ENCODE results near the gene PRTN3. TPM values are rescaled to one million over a fixed set of nuclear protein-coding genes. Genes with fewer than 3 reads are reported as not detected.

Gene PRTN3
- total RNA-seq, 6 experiments from 2014 or later: 2.3 to 2.9 TPM; not detected in 4

DNA sequence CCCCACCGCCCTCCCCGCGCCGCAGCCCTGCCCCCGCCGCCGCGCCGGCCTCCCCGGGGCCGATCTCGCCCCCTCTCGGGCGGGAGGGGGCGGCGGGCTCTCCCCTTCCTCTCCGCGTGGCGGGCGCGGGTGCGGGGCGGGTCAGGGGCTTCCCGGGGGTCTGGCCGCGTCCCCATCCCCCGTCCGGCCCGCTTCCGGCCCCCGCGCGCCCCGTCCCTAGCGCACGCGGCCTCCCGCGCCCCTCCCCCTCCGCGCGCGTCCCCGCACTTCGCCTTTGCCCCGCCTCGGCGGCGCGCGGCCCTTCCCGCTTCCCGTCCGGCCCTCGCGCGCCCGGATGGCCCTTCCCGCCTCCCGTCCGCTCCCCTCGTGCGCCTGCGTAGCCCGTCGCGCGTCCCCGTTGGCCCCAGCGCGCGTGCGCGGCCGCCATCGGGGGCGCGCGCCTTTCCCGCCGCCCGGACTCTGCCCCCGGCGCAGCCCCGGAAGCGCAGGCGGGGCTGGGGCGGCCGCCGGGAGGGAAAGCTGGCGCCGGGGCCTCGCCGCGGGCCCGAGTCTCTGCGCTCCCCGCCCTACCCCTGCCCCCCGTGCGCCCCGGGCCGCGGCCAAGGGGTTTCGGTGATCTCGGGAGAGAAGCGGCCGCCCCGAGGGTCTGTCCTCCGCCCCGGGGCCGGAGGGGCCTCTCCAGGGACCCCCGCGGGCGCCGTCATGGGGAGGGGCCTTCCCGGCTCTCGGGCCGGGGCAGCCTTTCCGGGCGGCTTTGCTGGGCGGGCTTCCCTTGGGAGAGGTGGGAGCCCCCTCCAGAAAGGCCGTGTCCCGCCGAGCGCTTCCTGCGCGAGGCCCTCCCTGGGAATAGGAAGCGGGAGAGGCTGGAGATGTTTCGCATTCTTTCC is 43.0 kb upstream of the PRTN3 start:
- Histone ChIP-seq H3K4me1 (peaks cover 0 to 31% (median 19%) of the 10 kb centered on the region in 4 donors), H3K4me3 (peak overlapping the region; percentile 90 to 95 (median 93)), H3K27ac (peak overlapping the region; percentile 95 to 97 (median 96)), H3K9me3 (no peaks in the 10 kb centered on the region), H3K27me3 (no peaks in the 10 kb centered on the region), H3K36me3 (peaks cover 0 to 9% (median 2%) of the 10 kb centered on the region in 4 donors)
- ATAC-seq (peak; percentile 21 to 51 (median 38)), DNase-seq (peak; percentile 93)
- WGBS (ENCODE audit: insufficient coverage, low coverage, low lambda C conversion rate, missing lambda C conversion rate): 0% methylated on average over 13 of the region's 129 CpGs
- TF ChIP-seq, protein P1, sequence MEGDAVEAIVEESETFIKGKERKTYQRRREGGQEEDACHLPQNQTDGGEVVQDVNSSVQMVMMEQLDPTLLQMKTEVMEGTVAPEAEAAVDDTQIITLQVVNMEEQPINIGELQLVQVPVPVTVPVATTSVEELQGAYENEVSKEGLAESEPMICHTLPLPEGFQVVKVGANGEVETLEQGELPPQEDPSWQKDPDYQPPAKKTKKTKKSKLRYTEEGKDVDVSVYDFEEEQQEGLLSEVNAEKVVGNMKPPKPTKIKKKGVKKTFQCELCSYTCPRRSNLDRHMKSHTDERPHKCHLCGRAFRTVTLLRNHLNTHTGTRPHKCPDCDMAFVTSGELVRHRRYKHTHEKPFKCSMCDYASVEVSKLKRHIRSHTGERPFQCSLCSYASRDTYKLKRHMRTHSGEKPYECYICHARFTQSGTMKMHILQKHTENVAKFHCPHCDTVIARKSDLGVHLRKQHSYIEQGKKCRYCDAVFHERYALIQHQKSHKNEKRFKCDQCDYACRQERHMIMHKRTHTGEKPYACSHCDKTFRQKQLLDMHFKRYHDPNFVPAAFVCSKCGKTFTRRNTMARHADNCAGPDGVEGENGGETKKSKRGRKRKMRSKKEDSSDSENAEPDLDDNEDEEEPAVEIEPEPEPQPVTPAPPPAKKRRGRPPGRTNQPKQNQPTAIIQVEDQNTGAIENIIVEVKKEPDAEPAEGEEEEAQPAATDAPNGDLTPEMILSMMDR (IDR thresholded peaks at IDR 0.05): peak in 1 of 4 donors; percentile 17
- TF ChIP-seq POLR2A (IDR thresholded peaks at IDR 0.05): peak; percentile 43
- intact Hi-C loops (cut with DNase I): no loop called here

DNA sequence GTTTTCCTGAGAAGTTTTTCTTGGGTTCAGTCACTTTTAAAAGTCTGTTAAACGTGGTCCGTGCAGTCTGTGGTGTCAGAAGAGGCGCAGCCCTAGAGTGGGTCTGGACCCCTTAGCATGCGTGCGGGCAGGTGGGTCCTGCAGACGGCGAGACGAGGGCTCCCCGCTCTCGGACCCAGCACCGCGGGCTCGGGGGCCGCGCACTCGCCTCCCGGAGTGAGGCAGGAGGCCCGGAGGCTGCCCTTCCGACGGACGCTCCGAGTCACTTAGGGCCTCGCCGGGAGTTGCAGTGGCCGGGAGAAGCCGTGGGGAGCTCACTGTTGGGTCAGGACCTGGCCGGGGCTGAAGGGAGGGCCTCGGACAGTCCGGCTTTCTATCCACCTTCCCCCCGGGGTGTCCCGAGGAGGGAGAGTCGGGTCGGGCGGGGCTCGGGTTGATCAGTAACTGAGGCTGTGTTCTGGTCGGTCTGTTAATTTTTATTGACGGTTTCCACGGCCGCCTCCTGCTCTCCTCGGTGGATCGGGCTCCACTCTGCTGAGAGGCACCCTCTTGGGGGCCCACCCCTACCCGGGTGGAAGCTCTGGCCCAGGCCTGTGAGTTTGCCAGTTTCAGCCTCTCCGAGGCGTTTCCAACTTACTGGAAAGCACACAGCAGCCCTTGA is 42.3 kb upstream of the PRTN3 start:
- Histone ChIP-seq H3K9me3 (no peaks in the 10 kb centered on the region), H3K4me3 (peak overlapping the region; percentile 90 to 95 (median 93)), H3K4me1 (peaks cover 0 to 31% (median 19%) of the 10 kb centered on the region in 4 donors), H3K27me3 (no peaks in the 10 kb centered on the region), H3K27ac (peak overlapping the region; percentile 72 to 84 (median 79)), H3K36me3 (peaks cover 0 to 14% (median 6%) of the 10 kb centered on the region in 4 donors)
- ATAC-seq (peak; percentile 11 to 39 (median 37)), DNase-seq (peak; percentile 77 to 89 (median 88))
- intact Hi-C loops (cut with DNase I): no loop called here
- WGBS (ENCODE audit: insufficient coverage, low coverage, low lambda C conversion rate, missing lambda C conversion rate): 0% methylated on average over 6 of the region's 44 CpGs
- TF ChIP-seq, protein P1 (IDR thresholded peaks at IDR 0.05): no peak
- peak; percentile 15 for TF ChIP-seq POLR2A (IDR thresholded peaks at IDR 0.05)

DNA sequence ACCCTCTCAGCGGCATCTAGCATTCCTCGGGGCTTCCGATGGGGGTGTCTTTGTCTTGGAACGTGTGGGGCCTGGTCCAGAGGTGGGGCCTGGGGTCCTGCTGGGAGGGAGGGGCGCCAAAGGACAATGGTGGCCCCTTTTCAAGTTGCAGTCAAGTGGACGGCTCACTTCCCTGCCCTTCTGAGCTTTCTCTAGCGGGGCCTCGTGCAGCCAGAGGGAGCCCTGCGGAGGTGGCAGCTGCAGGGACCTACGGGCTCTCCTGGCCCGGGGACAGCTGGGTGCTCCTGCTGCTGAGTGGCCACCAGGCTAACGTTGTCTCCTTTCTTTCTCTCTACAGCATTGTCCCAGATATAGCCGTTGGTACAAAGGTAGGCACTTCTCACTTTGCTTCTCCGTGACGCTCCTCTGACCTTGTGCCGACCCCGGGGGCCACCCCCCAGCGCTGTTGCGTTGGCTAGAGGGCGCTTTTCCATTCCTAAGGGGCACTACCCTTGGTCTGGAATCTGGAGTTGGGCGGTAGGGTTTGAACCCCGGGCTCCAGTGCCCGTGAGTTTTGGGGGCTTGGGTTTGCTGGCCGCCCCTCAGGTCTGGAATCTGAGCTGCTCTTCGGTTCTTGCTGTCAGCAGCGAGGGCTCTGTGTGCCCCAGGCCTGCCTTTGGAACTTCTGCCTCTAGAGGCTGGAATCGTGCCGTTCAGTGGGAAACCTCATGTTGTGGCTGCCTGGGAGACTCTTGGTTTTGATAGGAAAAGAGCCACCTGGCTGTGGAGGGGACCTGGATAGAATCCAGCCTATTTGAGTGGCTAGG is 41.5 kb upstream of the PRTN3 start:
- peak overlapping the region; percentile 72 to 84 (median 79) for H3K27ac ChIP-seq
- H3K4me3 ChIP-seq: peak overlapping the region; percentile 90 to 95 (median 93)
- no peaks in the 10 kb centered on the region for H3K27me3 ChIP-seq
- WGBS (ENCODE audit: insufficient coverage, low coverage, low lambda C conversion rate, missing lambda C conversion rate): 0% methylated on average over 13 of the region's 28 CpGs
- ATAC-seq (no peak), DNase-seq (peak in 1 of 3 donors; percentile 55)
- no peaks in the 10 kb centered on the region for H3K9me3 ChIP-seq
- peaks cover 0 to 31% (median 19%) of the 10 kb centered on the region in 4 donors for H3K4me1 ChIP-seq
- TF ChIP-seq POLR2A (IDR thresholded peaks at IDR 0.05): no peak
- TF ChIP-seq, protein P1 (IDR thresholded peaks at IDR 0.05): peak in 1 of 4 donors; percentile 2
- peaks cover 0 to 22% (median 10%) of the 10 kb centered on the region in 4 donors for H3K36me3 ChIP-seq
- intact Hi-C loops (cut with DNase I): no loop called here
